Duodenal mucosa (tissue), 2 donors: Measurements from ENCODE around the gene BMPR1A.

Experiments used
- H3K27ac ChIP-seq: one replicate; pipeline ENCODE4 v1.7.0; 2013; ENCODE audit warnings: low read depth, low read length
- H3K27me3 ChIP-seq, 2 donors: one replicate each; pipeline ENCODE4 v1.7.0; 2013; ENCODE audit warnings: low read length in 2 of 2, control low read depth in 1 of 2; ENCODE audit not compliant: insufficient read depth in 2 of 2, control insufficient read depth in 1 of 2
- H3K36me3 ChIP-seq, 2 donors: one replicate each; pipeline ENCODE4 v1.7.0; 2013; ENCODE audit warnings: low read length in 2 of 2, control low read depth in 1 of 2; ENCODE audit not compliant: insufficient read depth in 2 of 2, control insufficient read depth in 1 of 2
- H3K4me1 ChIP-seq, 2 donors: one replicate each; pipeline ENCODE4 v1.7.0; 2013; ENCODE audit warnings: low read length in 2 of 2, control low read depth in 1 of 2; ENCODE audit not compliant: insufficient read depth in 2 of 2, control insufficient read depth in 1 of 2
- H3K4me3 ChIP-seq, 2 donors: one replicate each; pipeline ENCODE4 v1.7.0; 2013; ENCODE audit warnings: low read length in 2 of 2, low read depth in 1 of 2
- H3K9ac ChIP-seq, 2 donors: one replicate each; pipeline ENCODE4 v1.7.0; 2013; ENCODE audit warnings: low read length in 2 of 2, low read depth in 1 of 2
- H3K9me3 ChIP-seq, 2 donors: one replicate each; pipeline ENCODE4 v1.7.0; 2013; ENCODE audit warnings: low read length in 2 of 2, control low read depth in 1 of 2; ENCODE audit not compliant: control insufficient read depth in 1 of 2

BMPR1A gene

GRCh38 chr10:86756511-86757112 is at the start of gene BMPR1A:
BMPR1A (plus strand) TSS chr10:86756619; CDS start chr10:86876019, 119,400 bp downstream.
- peak within 1 kb of the TSS; percentile 91 to 94 for H3K9ac ChIP-seq
- no peaks in the 10 kb centered on the region for H3K9me3 ChIP-seq
- no peaks in the 10 kb centered on the region for H3K27me3 ChIP-seq
- H3K4me1 ChIP-seq, result peaks cover 25 to 30% of the 10 kb centered on the region in 2 donors
- peak within 1 kb of the TSS; percentile 87 for H3K27ac ChIP-seq
- no peaks in the 10 kb centered on the region for H3K36me3 ChIP-seq
- peak within 1 kb of the TSS; percentile 84 to 87 for H3K4me3 ChIP-seq

DNA sequence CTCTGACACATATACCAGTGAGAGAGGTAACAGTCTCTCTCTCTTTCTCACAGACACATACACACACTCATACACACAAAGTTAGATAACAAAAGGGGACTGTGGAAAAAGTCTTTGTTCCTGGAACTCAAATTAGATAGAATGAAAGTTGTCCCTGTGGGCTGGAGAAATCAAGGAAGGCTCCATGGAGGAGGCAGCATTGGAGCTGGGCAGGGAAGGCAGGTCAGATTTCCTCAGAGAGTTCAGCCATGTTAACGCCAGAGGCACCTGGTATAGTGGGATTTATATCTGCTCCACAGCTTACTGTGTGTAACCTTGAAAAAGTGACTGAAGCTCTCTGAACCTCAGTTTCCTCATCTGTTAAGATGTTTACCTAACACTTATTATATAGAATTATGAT is 49.4 kb upstream of the BMPR1A start:
- no peak overlapping the region for H3K4me3 ChIP-seq
- H3K4me1 ChIP-seq, result peaks cover 6% of the 10 kb centered on the region in 2 donors
- H3K27ac ChIP-seq, result no peak overlapping the region
- H3K27me3 ChIP-seq, result no peaks in the 10 kb centered on the region
- no peak overlapping the region for H3K9ac ChIP-seq
- no peaks in the 10 kb centered on the region for H3K9me3 ChIP-seq
- no peaks in the 10 kb centered on the region for H3K36me3 ChIP-seq

GRCh38 chr10:86707505-86707904 is 48.9 kb upstream of the BMPR1A start:
- Histone ChIP-seq H3K4me3 (no peak overlapping the region), H3K27ac (no peak overlapping the region), H3K36me3 (no peaks in the 10 kb centered on the region), H3K27me3 (no peaks in the 10 kb centered on the region), H3K9ac (no peak overlapping the region), H3K9me3 (no peaks in the 10 kb centered on the region), H3K4me1 (peaks cover 10 to 11% of the 10 kb centered on the region in 2 donors)

- no peak overlapping the region for H3K4me3 ChIP-seq
- no peaks in the 10 kb centered on the region for H3K9me3 ChIP-seq
- no peaks in the 10 kb centered on the region for H3K27me3 ChIP-seq
- no peaks in the 10 kb centered on the region for H3K36me3 ChIP-seq
- no peak overlapping the region for H3K27ac ChIP-seq
- H3K4me1 ChIP-seq, result peaks cover 10 to 11% of the 10 kb centered on the region in 2 donors
- no peak overlapping the region for H3K9ac ChIP-seq
Observed at GRCh38 chr10:86708068-86708782, 48.2 kb upstream of the BMPR1A start.

- Histone ChIP-seq H3K36me3 (no peaks in the 10 kb centered on the region), H3K4me3 (no peak overlapping the region), H3K4me1 (peaks cover 10 to 11% of the 10 kb centered on the region in 2 donors), H3K27ac (no peak overlapping the region), H3K9me3 (no peaks in the 10 kb centered on the region), H3K9ac (no peak overlapping the region), H3K27me3 (no peaks in the 10 kb centered on the region)
Observed at GRCh38 chr10:86708783-86709380, 47.5 kb upstream of the BMPR1A start.

GRCh38 chr10:86709396-86710185 is 46.8 kb upstream of the BMPR1A start:
- no peak overlapping the region for H3K27ac ChIP-seq

DNA sequence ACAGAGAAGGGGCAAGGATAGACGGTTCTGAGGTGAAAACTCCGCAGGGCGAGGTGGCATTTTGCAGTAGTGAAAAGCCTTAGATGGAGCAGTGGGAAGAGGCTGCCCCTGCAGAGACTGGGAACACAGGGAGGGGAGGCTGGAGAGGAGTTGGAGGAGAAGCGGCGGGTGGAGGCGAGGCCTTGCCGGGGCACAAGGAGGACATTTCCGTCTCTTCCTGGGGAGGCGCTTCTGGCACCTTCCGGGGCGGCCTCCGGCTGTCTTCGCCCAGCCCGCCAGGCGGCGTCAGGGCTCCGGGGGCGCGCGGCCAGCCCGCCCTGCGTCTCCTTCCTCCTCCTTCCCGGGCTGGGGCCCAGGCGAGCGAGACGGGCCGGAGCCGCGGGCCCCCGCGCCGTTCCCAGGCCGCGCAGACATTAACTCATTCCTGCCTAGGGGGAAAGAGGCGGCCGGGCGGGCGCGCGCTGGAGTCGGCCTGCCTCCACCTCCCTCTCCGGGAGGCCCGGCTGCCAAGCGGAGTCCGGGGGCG is 45.4 kb upstream of the BMPR1A start:
- H3K36me3 ChIP-seq, result no peaks in the 10 kb centered on the region
- H3K27me3 ChIP-seq, result no peaks in the 10 kb centered on the region
- H3K27ac ChIP-seq, result peak overlapping the region; percentile 77
- H3K4me1 ChIP-seq, result peaks cover 10 to 11% of the 10 kb centered on the region in 2 donors
- peak overlapping the region; percentile 55 to 70 for H3K9ac ChIP-seq
- H3K9me3 ChIP-seq, result no peaks in the 10 kb centered on the region
- H3K4me3 ChIP-seq, result peak overlapping the region; percentile 62 to 82

More at GRCh38 chr10:86709396-86710185, 46.8 kb upstream of the BMPR1A start:
- no peaks in the 10 kb centered on the region for H3K27me3 ChIP-seq
- no peak overlapping the region for H3K9ac ChIP-seq
- no peaks in the 10 kb centered on the region for H3K9me3 ChIP-seq
- peaks cover 10 to 11% of the 10 kb centered on the region in 2 donors for H3K4me1 ChIP-seq
- H3K4me3 ChIP-seq, result no peak overlapping the region
- no peaks in the 10 kb centered on the region for H3K36me3 ChIP-seq

- Histone ChIP-seq H3K9me3 (no peaks in the 10 kb centered on the region), H3K27ac (peak overlapping the region; percentile 77), H3K36me3 (no peaks in the 10 kb centered on the region), H3K9ac (peak overlapping the region; percentile 70 to 84), H3K27me3 (no peaks in the 10 kb centered on the region), H3K4me1 (peaks cover 10 to 11% of the 10 kb centered on the region in 2 donors), H3K4me3 (peak overlapping the region; percentile 68 to 82)
Observed at GRCh38 chr10:86711513-86712316, 44.7 kb upstream of the BMPR1A start.

GRCh38 chr10:86712317-86712707 is 44.1 kb upstream of the BMPR1A start:
- H3K36me3 ChIP-seq, result no peaks in the 10 kb centered on the region
- peak overlapping the region; percentile 68 to 82 for H3K4me3 ChIP-seq
- peak overlapping the region; percentile 74 for H3K27ac ChIP-seq
- peaks cover 10 to 11% of the 10 kb centered on the region in 2 donors for H3K4me1 ChIP-seq
- H3K27me3 ChIP-seq, result no peaks in the 10 kb centered on the region
- no peaks in the 10 kb centered on the region for H3K9me3 ChIP-seq
- H3K9ac ChIP-seq, result peak overlapping the region; percentile 51 to 84
